Measurements from ENCODE around the gene JUNB.
"Not testable (repeated sequence)": the region's sequence is repeated elsewhere in the genome, so short reads cannot be mapped to it uniquely, and the experiment has no call there.

GRCh38 chr19:12817188-12817587, 25.9 kb downstream of the JUNB start:
- not testable (repeated sequence) for TF ChIP-seq CTCF (IDR thresholded peaks at IDR 0.05); FOXJ3 (CRISPR knock-in tag; IDR thresholded peaks at IDR 0.05)

Measured in SK-N-SH (cell line).